Kidney epithelial cell (primary cell): ENCODE results near the gene VNN1. TPM values are rescaled to one million over a fixed set of nuclear protein-coding genes. Genes with fewer than 3 reads are reported as not detected.
"Not testable (repeated sequence)": the region's sequence is repeated elsewhere in the genome, so short reads cannot be mapped to it uniquely, and the experiment has no call there.

ENCODE experiments used
- DNase-seq: peaks from one replicate; pipeline ENCODE4 v3.0.0-alpha.2; 2010; ENCODE audit warnings: low read depth
- H3K27me3 ChIP-seq: 2 replicates; pipeline ENCODE4 v1.6.0; 2011; ENCODE audit warnings: low read length; ENCODE audit not compliant: control insufficient read depth, insufficient read depth
- H3K36me3 ChIP-seq: 2 replicates; pipeline ENCODE4 v1.5.1; 2011; ENCODE audit warnings: low read length; ENCODE audit not compliant: control insufficient read depth, insufficient read depth
- H3K4me3 ChIP-seq: 2 replicates; pipeline ENCODE4 v1.5.1; 2011; ENCODE audit warnings: low read depth, mild to moderate bottlenecking, control low read depth, low read length
- total RNA-seq: library from RNA; depleted of rRNA; stranded (reverse); fragments of >200 nt; gene quantifications from 2 replicates; pipeline ENCODE4 v1.2.3, GENCODE V29; 2015
- TF ChIP-seq, protein P1 (sequence below): IDR thresholded peaks from 2 replicates; pipeline ENCODE4 v1.5.1; 2011; ENCODE audit warnings: mild to moderate bottlenecking, moderate library complexity, low read length, control low read depth, inconsistent platforms; ENCODE audit not compliant: insufficient read depth, poor library complexity, severe bottlenecking

Gene VNN1
- total RNA-seq, 1 donor from 2014 or later, result 0.21 TPM

DNA sequence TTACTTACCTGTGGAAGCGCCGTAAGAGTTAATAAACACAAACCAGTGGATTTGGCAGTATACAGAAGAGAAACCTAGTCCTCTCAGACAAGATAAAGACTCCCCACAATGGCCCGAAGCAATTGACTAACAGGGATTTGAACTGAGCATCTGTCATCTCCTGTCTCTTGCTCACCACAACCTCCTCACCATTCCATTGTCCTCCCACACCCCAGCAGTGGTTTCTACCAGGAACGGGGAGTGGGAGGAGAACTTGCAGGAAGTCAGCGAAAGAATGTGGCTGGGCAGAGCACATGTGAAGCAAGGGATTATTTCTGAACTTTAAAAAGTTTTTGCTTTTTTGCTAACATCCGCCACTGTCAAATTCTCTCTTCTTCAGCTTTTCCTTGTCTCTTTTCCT lies 30.3 kb downstream of the VNN1 start:
- DNase-seq, result peak; percentile 18
- TF ChIP-seq, protein P1, sequence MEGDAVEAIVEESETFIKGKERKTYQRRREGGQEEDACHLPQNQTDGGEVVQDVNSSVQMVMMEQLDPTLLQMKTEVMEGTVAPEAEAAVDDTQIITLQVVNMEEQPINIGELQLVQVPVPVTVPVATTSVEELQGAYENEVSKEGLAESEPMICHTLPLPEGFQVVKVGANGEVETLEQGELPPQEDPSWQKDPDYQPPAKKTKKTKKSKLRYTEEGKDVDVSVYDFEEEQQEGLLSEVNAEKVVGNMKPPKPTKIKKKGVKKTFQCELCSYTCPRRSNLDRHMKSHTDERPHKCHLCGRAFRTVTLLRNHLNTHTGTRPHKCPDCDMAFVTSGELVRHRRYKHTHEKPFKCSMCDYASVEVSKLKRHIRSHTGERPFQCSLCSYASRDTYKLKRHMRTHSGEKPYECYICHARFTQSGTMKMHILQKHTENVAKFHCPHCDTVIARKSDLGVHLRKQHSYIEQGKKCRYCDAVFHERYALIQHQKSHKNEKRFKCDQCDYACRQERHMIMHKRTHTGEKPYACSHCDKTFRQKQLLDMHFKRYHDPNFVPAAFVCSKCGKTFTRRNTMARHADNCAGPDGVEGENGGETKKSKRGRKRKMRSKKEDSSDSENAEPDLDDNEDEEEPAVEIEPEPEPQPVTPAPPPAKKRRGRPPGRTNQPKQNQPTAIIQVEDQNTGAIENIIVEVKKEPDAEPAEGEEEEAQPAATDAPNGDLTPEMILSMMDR, result no peak
- H3K36me3 ChIP-seq, result no peaks in the 10 kb centered on the region

GRCh38 chr6:132679094-132679493 lies 34.8 kb downstream of the VNN1 start:
- not testable (repeated sequence) for H3K27me3 ChIP-seq, H3K36me3 ChIP-seq, H3K4me3 ChIP-seq, DNase-seq

More for the DNA sequence above, 30.3 kb downstream of the VNN1 start:
- Histone ChIP-seq H3K4me3 (no peak overlapping the region), H3K27me3 (no peaks in the 10 kb centered on the region)

DNA sequence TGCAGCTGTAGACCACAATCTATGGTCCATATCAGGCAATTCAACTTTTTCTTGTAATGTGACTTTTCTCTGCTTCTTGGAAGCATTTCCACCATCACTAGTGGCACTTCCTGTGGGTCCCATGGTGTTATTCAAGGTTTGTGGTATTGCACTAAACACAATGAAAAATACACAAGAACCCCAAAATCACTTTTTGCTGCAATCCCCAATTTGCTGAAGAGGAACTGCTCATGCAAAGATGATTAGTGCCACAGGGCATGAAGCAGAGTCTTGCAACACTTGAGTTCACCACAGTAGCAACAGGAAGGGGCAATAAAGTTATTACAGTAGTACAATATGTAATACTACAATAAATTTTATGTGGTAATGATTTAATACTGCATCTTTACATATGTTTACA lies 38.1 kb downstream of the VNN1 start:
- DNase-seq, result no peak
- Histone ChIP-seq H3K27me3 (no peaks in the 10 kb centered on the region), H3K4me3 (no peak overlapping the region), H3K36me3 (no peaks in the 10 kb centered on the region)
- TF ChIP-seq, protein P1, result no peak

DNA sequence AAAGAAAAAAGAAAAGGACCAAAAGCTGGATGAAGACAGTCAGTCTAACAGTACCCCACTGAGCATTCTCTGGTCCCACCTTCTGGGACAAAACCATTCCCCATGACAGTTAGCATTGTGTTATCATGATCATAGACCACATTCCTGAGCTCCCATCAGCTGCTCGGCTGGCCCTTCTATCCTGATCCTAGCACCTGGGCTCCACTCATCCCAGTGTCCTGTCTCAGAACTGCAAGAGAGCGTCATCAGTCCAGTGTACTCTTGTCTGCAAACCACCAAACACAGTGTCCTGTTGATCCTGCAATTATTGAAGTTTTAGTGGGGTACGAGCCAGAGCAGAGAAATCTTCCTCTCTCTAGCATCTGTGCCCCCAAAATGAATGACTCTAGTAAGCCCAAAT lies 38.9 kb downstream of the VNN1 start:
- H3K4me3 ChIP-seq, result no peak overlapping the region
- H3K27me3 ChIP-seq, result no peaks in the 10 kb centered on the region
- H3K36me3 ChIP-seq, result no peaks in the 10 kb centered on the region
- DNase-seq, result no peak
- TF ChIP-seq, protein P1, result no peak

DNA sequence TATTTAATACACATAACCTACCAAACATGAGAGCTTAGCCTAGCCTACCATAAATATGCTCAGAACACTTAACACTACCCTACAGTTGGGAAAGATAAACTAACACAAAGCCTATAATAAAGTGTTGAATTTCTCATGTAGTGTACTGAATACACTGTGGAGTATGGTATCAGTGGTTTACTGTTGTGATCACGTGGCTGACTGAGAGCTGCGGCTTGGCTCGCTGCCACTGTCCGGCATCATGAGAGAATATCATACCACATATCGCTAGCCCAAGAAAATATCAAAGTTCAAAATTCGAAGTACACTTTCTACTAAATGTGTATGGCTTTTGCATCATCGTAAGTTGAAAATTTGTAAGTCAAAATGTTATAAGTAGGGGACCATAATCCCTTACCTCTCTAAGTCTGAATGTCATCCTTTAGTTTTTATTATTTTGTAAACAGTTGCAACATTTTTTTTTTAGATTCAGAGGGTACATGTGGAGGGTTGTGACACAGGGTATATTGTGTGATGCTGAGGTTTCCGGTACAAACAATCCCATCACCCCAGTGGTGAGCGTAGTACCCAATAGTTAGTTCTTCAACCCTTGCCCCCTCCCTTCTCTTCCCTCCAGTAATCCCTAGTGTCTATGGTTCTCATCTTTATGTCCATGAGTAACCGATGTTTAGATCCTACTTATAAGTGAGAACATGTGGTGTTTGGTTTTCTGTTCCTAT lies 40.3 kb downstream of the VNN1 start:
- Histone ChIP-seq H3K36me3 (no peaks in the 10 kb centered on the region), H3K4me3 (no peak overlapping the region), H3K27me3 (no peaks in the 10 kb centered on the region)
- TF ChIP-seq, protein P1, result no peak
- DNase-seq, result no peak

- TF ChIP-seq, protein P1, result no peak
- H3K4me3 ChIP-seq, result no peak overlapping the region
- H3K36me3 ChIP-seq, result no peaks in the 10 kb centered on the region
- DNase-seq, result no peak
- no peaks in the 10 kb centered on the region for H3K27me3 ChIP-seq
These were observed 42.6 kb downstream of the VNN1 start for GRCh38 chr6:132671295-132671694.
